Activated CD8-positive, alpha-beta memory T cell treated with anti-CD3 and anti-CD28 coated beads for 36 hours (primary cell): ENCODE results near the gene TM7SF3. TPM values are rescaled to one million over a fixed set of nuclear protein-coding genes. Genes with fewer than 3 reads are reported as not detected.
"Not testable (repeated sequence)": the region's sequence is repeated elsewhere in the genome, so short reads cannot be mapped to it uniquely, and the experiment has no call there.

Experiments
- CTCF ChIA-PET: fragments of 350-600 bp; sonication (Branson Sonifier 250); formaldehyde crosslinking; loops from one replicate; lab custom pipeline; 2021; ENCODE audit warnings: antibody characterized with exemption; lab: Charles Lee
- POLR2A ChIA-PET: fragments of 350-600 bp; sonication (Branson Sonifier 250); formaldehyde crosslinking; loops from one replicate; lab custom pipeline; 2021; ENCODE audit warnings: antibody characterized with exemption; lab: Charles Lee
- total RNA-seq, 2 experiments: library from RNA; stranded (reverse); gene quantifications; one replicate each; pipeline ENCODE4 v1.2.3, GENCODE V29; 2021

The TM7SF3 gene
- total RNA-seq, 2 experiments from 2014 or later, result 38.8 to 45.7 TPM

DNA sequence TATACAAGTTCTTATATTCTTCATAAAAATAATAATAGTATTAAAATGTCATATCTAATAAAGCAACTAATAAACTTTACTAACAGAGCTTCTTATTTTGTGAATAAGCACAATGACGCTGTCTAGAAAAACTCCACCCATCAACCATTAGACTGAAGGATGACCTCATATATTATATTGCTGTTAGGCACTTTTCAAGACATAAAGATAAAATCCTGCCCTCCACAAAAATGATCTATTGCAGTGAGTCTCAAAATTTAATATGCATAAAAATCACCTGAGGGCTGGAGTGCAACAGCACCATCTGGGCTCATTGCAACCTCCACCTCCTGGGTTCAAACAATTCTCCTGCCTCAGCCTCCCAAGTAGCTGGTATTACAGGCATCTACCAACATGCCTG lies 20.1 kb downstream of the TM7SF3 start:
- POLR2A ChIA-PET, result no interaction called here
- CTCF ChIA-PET, result interaction anchor here (0.6 kb wide), 1 partner anchor 30 kb away, joined by 3 read pairs; no protein-coding TSS in a partner anchor

DNA sequence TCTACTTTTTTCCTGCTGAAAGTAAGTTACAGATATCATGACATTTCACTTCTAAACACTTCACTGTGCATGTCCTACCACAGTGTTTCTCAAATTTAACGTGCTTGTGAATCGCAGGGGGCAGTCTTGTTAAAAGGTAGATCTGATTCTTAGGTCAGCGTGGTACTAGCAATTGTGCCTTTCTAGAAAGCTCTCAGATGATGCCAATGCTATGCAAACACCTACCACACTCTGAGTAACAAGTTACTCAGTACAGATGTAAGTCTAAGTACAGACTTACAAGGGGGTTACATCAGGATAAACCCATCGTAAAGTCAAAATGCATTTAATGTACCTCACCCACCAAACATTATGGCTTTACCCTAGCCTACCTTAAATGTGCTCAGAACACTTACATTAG lies 22.4 kb downstream of the TM7SF3 start:
- CTCF ChIA-PET, result no interaction called here
- POLR2A ChIA-PET, result no interaction called here

DNA sequence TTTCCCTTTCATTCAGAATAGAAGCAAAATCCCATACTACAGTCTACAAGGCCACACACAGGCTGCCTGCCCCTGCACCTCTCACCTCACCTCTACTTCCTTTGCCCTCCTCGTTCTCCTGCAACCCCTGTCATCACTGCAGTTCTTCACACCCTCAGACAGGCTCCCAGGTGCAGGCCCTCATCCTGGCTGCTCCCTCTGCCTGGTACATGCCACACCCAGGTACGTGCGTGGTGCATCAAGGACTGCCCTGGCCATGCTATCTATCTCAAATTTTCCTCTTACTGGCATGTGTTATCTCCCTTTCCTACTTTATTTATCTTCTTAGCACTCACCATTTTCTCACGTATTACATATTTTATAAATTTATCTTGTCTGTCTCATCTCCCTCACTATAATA lies 24.3 kb downstream of the TM7SF3 start:
- POLR2A ChIA-PET, result no interaction called here
- CTCF ChIA-PET, result no interaction called here

DNA sequence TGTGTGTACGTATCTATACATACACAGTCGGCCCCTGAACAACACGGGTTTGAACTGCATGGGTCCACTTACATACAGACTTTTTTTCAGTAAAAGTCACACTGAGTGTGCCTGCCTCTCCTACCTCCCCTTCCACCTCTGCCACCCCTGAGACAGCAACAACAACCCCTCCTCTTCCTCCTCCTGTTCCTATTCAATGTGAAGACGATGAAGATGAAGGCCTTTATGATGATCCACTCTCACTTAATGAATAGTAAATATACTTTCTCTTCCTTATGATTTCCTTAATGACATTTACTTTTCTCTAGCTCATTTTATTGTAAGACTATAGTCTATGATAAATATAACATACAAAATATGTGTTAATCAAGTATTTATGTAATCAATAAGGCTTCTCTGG lies 25.5 kb downstream of the TM7SF3 start:
- ChIA-PET CTCF (no interaction called here), POLR2A (no interaction called here)

DNA sequence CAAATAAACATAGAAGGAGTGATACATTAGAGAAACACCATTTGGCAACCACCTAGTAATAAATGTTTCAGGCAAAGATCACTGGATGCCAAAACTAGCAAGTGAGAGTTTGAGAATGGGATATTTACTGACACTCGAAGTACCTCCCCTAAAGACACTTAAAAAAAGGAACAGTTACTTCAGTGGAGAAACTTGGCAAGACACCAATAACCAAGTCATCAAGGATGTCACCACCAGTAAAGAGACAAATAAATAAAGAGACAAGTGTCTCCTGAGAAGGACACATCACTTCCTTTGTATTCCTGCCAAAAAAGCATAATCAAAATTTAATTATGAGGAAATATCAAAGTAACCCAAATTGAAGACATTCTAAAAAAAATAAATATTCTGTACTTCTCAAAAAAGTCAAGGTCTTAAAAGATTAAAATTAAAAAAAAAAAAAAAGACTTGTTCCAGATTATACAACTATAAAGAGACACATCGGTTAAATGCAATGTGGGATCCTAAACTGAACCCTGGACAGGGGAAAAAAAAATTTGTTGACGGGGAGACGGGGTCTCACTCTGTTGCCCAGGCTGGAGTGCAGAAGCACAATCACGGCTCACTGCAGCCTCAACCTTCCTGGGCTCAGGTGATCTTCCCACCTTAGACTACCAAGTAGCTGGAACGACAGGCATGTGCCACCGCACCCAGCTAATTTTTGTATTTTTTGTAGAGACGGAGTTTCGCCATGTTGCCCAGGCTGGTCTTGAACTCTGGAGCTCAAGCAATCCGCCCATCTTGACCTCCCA lies 26.4 kb downstream of the TM7SF3 start:
- POLR2A ChIA-PET, result no interaction called here
- CTCF ChIA-PET, result no interaction called here

DNA sequence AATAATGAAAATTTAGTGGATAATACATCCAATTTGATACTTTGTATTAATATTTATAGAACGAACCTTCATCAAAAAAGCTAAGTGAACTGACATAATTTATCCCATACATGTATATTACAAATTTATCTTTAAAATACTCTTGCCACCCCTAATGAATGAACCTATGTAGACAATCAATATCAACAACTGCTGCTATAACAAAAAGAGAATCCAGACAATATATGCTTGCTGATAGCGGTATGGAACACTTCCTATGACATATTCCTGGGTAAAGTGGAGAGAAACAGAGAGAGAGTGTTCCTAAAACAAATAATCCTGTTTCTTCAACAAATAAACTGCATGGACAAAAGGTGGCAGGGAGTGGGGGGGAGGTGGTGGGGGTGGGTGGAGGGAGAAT lies 31.3 kb downstream of the TM7SF3 start:
- CTCF ChIA-PET, result no interaction called here
- POLR2A ChIA-PET, result no interaction called here

DNA sequence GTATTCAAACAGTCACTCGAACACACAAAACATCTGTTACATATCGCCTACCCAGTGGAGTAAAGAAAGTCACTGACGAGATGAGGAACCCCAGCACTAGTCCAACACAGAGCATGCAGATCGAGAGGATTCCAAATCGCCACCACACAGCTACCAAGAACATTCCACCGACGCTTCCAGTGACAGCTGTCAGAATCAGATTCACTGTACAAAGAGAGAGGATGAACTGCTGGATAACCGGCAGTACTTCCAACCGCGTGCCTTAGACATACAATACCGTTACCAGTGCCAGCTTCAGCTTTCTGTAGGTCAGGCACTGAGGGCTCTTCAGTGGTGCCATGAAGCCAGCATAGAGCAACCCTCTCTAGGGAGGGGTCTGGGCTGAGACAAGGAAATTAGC lies 34.5 kb downstream of the TM7SF3 start:
- ChIA-PET POLR2A (no interaction called here), CTCF (no interaction called here)

DNA sequence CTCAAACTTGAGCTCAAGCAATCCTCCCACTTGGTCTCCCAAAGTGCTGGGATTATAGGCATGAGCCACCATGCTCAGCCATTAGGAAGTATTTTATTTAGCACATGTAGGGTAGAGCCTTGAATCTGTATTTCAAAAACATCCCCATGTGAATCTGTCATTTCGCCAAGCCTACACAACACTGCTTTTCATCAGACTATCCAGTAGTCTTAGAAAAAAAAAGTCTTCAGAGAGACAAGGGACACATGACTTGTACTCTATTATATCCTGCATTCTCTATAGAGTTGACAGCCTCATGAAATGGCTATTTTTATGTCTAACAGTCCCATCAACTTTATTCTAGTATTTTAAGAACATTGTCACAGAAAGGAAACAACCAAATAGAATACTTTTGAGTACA lies 35.4 kb downstream of the TM7SF3 start:
- ChIA-PET POLR2A (interaction anchor here (0.6 kb wide), 1 partner anchor 265 kb away, joined by 3 read pairs; no protein-coding TSS in a partner anchor), CTCF (no interaction called here)

DNA sequence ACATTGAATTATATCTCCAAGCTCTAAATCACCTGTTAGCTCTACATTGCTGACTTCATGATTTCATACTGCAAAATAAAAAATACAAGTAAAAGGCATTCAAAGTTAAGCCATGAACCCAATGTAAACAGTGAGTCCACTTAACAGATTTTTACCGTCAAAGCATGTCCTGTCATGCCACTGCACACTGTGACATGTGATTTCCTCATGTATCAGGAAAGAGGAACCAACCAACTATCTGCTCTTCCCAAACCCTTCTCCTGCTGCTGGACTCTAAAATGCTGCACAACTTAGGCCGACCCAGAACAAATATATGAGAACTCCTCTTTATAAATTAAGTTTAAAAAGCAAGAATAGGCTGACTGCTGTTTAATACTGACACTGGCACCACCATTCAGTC lies 37.5 kb downstream of the TM7SF3 start:
- POLR2A ChIA-PET, result no interaction called here
- CTCF ChIA-PET, result no interaction called here

DNA sequence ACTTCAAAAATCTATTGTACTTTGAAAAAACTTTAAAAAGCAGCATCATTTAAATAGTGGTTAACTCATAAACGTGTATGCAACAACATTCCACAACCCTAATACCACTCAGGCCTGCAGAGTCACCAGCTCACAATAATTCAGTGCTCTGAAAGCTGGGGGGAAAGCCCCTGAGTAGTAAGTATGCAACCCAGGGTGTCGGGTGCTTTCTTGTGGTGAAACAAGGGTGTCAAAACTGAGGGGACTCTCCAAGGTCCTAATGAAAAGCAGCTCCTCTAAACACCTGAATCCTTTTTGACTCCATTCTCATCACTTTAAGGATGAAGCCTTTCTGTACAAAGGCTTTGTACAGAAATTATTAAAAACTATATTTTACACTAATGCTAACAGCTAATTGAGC lies 42.2 kb downstream of the TM7SF3 start:
- CTCF ChIA-PET, result interaction anchor here (0.7 to 0.9 kb wide), 2 partner anchors 10 to 43 kb away, joined by 3 read pairs; no protein-coding TSS in a partner anchor
- POLR2A ChIA-PET, result no interaction called here

DNA sequence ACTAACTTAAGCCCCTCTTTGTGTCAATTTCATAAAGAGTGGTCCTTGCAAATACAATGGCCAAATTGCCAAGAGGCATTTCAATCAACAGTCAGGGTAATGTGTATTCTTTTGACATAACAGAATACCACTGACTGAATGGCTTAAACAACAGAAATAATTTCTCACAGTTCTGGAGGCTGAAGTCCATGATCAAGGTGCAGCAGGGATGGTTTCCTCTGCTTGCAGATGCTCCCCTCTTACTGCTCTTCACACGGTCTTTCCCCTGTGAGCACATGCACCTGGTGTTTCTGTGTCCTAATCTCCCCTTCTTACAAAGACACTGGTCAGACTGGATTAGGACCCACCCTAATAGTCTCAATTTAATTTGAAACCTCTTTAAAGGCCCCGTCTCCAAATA lies 44.0 kb downstream of the TM7SF3 start:
- ChIA-PET POLR2A (no interaction called here), CTCF (no interaction called here)

DNA sequence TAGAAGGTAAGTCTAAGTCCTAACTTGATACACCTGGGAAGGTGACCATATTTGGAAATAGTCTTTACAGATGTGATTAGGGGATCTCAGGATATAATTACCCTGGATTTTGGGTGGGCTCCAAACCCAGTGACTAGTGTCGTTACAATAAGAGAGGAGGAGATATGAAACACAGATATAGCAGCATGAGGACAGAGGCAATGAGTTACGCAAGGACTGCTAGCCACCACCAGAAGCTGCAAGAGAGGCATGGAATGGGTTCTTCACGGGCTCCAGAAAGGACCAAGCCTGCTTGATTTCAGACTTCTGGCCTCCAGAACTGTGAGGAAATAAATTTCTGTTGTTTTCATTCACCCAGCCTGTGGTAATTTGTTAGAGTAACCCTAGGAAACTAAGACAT lies 47.3 kb downstream of the TM7SF3 start:
- POLR2A ChIA-PET, result no interaction called here
- CTCF ChIA-PET, result interaction anchor here (0.6 kb wide), 1 partner anchor 26 kb away, joined by 4 read pairs; no protein-coding TSS in a partner anchor

DNA sequence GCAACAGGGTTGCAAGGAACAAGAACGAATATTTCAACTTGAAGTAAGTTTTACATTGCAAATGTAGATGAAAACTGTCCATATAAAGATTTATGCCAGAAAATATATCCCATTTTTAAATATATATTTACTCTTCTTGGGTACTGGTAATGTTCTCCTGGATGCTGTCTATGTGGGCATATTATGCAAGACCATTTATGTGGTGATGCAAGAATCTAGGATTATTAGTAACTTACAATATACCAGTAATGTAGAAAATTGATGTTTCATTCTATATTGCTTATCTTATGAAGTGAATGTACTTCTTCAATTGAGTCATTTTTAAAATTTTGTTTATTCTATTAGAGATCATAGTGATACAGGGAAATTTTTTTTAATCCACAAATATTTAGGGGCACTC lies 50.8 kb downstream of the TM7SF3 start:
- POLR2A ChIA-PET, result no interaction called here
- CTCF ChIA-PET, result interaction anchor here (0.8 kb wide), 1 partner anchor 30 kb away, joined by 3 read pairs; no protein-coding TSS in a partner anchor

DNA sequence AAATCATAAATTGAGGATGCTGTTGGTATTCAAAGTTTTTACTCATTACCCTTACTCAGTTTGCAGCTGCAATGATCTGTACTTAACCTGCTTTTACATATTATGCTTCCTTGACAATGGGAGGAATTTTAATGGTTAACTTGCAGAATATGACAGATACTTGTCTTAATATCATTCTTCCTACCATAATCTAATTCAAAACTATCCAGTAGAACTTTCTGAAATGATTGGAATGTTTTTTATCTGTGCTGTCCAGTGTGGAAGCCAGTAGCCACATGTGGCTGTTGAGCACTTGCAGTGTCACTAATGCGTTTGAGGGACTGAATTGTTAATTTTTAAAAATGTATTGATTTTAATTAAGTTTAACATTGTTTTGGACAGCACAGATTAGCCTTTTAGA lies 52.4 kb downstream of the TM7SF3 start:
- ChIA-PET CTCF (no interaction called here), POLR2A (no interaction called here)

DNA sequence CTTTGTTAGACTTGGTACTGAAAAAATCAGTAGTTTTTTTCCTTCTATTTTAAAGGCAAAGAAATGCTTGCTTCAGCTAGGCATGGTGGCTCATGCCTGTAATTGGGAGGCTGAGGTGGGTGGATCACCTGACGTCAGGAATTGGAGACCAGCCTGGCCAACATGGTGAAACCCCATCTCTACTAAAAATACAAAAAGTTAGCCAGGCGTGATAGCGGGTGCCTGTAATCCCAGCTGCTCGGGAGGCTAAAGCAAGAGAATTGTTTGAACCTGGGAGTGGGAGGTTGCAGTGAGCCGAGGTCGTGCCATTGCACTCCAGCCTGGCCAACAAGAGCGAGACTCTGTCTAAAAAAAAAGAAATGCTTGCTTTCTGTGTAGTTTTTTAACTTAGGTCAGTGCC lies 52.8 kb downstream of the TM7SF3 start:
- POLR2A ChIA-PET, CTCF ChIA-PET: not testable (repeated sequence)

DNA sequence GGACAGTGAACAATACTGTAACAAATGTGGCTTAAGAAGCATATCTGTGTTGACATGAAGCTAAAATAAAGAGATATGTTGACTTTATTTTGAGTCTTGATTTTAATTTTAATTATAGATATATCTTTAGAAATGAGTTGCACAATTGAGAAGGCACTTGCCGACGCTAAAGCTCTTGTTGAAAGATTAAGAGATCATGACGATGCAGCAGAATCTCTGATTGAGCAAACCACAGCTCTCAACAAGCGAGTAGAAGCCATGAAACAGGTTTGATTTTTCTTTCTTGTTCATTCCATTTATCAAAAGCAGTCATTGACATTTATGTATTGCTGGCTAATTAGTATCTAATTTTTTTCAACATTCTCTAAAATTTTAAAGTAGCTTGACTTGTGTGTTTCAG lies 60.2 kb downstream of the TM7SF3 start:
- CTCF ChIA-PET, result no interaction called here
- POLR2A ChIA-PET, result no interaction called here

DNA sequence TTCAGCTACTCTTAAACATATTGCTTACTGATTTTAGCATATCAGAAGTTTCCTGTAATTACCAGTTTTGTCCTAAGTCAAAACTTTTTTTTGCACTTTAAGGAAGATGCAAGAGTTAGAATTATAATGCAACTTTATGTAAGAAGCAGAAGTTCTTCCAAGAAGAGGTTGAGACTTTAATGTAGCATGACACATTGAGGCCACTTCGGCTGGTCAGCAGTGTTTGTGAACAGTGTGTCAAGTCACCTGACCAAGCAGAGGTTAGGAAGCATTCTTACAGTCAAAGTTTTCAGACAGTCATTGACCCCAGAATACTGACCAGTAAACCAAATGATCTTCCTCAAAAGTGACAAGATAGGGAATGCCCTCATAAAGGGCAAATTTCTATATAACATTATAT lies 60.7 kb downstream of the TM7SF3 start:
- ChIA-PET POLR2A (no interaction called here), CTCF (interaction anchor here (0.7 kb wide), 1 partner anchor 235 kb away, joined by 3 read pairs; no protein-coding TSS in a partner anchor)

DNA sequence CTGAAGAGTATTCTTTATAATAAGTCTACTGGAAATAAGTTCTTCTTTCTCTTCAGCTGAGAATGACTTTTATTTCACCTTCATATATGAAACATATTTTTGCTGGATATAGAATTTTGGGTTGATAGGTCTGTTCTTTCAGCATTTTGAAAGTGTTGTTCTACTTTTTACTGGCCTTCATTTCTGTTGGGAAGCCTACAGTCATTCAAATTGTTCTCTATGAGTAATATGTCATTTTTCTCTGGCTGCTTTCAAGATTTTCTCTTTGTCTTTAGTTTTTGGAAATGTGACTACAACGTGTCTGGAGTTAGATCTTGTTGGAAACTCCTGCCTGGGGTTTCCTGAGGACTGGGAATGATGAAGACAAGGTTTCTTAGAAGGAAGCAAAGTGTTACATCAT lies 65.9 kb downstream of the TM7SF3 start:
- ChIA-PET POLR2A (no interaction called here), CTCF (no interaction called here)

DNA sequence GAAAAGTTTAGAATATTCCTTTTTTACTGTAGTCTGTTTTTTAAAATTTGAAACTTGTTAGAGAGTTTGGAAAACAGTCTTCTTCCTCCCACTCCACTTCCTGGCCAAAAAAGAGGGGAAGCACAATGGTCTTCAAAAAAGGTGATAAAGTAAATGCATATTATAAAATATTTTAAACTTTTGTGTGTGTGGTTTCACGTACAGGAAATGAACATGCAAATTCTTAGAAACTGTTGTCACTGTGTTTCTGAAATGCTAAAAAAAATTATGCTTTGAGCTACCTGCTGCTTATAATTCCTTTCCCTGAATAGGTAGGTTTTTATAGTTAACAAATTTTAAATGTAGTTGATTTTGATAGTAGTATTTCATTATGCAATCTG lies 73.0 kb downstream of the TM7SF3 start:
- POLR2A ChIA-PET, result interaction anchor here (0.8 kb wide), 1 partner anchor 71 kb away, joined by 4 read pairs; no protein-coding TSS in a partner anchor
- CTCF ChIA-PET, result interaction anchor here (1.3 kb wide), 1 partner anchor 75 kb away, joined by 3 read pairs; no protein-coding TSS in a partner anchor

DNA sequence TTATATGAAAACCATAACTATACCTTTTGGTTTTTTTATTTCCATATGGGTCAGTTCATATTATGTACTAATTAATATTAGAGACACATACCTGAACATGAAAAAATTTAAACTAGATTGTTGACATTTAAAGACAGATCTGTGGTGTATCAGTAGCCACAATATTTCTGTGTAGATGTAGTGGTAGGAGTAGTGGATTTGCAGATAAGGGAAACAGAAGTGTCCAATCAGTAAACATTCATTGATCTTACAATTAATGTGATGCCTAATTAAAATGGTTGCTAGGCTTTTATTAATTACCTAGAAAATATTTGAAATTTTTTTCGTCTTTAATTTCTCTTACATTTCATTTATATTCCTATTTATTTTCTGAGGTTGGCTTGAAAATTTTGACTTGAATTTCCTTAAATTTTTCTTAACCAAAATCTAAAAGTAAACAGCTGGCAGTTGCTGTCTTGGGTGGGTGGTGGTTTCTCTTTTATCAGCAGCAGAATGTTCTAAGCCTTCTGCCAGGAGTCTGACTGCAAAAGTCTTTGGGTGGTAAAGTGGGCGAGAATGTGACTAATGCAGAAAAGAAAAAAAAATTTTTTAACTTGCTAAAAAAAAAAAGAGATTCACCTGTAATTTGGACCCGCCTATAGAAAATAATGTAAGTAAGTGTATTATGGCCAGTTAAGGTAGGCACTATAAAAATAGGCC lies 73.5 kb downstream of the TM7SF3 start:
- ChIA-PET POLR2A (interaction anchor here (0.7 to 0.8 kb wide), 2 partner anchors 16 to 71 kb away, joined by 3 to 4 read pairs; no protein-coding TSS in a partner anchor), CTCF (no interaction called here)
